NCI-H748 treated with DMSO at 0.1 percent for 48 hours (cell line): ENCODE results near the gene OPTC.
"Not testable (repeated sequence)": the region's sequence is repeated elsewhere in the genome, so short reads cannot be mapped to it uniquely, and the experiment has no call there.

ENCODE experiments used
- DNase-seq: peaks from one replicate; lab custom pipeline; 2025; lab: John Stamatoyannopoulos, UW

OPTC gene

DNA sequence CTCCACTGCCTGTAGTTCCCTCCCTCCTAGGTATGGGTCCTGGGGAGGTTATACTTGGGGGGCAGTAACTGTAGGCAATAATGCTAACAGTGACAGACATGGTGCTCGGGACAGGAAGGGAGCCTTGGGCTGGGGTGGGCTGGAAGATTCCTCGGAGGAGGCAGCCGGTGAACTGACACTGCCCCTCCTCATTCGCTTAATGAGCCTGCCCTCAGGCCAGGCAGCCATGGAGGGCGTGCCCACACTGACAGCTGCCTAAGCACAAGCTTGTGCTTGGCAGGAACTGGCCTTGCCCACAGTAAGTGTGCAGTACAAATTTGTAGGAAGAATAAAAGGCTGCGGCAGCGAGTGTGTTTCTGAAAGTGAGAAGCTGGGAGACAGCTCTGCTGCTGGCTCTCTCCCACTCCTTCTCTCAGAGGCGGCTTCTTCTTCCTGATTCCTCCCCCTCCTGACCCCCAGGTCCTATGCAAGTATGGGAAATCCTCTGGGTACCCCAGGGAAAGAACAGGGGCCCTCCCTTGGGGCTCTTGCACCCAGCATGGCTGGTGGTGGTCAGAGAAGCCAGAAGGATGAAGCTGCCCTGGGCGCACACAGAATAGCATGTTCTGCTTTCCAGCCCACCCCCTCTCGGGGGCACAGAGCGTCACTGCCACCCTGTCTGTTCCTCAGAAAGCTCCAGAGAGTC is 23.6 kb downstream of the OPTC start:
- no peak for DNase-seq

DNA sequence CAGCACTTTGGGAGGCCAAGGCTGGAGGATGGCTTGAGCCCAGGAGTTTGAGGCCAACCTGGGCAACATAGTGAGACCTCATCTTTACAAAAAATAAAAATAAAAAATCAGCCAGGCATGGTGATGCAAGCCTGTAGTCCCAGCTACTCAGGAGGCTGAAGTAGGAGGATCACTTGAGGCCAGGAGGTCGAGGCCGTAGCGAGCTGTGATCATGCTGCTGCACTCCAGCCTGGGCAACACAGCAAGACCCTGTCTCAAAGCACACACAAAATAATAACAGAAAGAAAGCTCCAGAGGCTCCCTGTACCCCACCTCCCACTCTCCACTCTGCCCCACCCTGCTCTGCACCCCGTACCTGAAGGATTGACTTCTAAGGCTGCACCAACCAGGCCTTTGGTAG is 24.2 kb downstream of the OPTC start:
- DNase-seq, result not testable (repeated sequence)

DNA sequence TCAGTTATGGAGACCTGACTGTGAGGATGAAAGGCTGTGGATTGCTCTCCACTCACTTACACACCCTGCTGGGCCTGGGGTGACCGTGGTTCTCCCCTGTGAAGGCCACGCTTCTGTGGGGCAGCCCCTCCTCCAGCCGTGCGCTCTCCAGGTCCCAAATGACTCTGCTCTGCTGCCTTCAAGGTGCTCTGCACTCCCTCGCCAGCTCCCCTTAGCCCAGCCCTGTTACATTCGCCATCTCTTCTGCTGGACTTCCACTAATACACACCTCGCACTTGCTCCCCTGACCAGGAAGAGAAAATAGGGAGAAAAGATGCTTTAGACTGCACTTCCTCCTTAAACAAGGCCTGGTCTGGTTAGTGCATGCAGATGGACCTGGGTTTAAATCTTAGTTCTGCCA is 24.6 kb downstream of the OPTC start:
- DNase-seq, result no peak

DNA sequence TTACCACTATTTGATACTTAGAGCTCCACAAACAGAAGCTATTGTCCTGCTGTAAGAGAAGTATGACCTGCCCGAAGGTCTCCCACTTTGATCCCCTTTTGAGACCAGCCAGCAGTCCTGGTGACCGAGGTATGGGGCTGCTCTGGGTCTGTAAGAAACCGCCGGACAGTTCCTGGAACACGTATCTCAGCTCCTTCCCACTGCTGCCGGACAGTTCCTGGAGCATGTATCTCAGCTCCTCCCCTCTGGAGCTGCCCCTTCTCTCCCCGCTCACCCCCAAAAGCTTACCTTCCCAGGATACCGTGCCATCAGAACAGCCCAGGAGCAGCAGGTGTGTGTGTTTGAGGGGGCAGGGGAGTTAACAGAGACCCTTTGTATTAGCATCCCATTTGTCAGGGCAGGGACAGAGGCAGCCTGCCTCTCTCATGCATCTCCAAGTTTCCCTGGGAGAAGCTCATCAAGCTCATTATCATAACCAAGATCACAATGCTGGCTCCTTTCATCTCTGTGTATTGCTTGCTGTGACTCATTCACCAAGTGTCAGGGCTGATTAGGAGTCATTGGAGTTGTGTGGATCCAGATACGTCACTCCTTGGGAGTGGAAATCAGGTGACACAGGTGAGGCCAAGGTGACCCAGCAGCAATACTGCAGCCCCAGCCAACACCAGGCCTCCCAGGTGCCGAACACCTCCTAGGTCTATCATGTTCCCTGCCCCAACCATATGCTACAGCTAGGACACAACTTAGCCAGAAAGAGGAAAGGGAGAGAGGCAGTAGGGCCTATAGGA is 25.3 kb downstream of the OPTC start:
- DNase-seq, result no peak

DNA sequence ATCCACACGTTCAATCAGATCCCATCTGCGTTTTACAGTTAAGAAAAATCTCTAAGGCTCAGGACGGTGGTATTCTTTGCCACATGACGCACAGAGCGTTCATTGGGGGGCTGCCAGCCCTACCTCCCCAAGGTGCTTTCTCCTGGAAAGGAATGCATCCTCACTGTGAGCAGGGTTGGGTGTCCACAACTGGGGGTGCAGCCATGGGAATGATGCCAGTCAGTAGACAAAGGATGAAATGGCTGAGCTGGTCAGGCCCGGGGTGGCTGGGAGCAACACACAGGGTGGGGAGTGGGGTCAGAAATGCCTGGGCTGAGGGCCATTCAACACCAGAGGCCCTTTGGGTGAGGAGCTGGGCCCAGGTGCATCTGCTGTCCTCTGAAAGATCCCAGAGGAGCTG is 25.9 kb downstream of the OPTC start:
- no peak for DNase-seq

DNA sequence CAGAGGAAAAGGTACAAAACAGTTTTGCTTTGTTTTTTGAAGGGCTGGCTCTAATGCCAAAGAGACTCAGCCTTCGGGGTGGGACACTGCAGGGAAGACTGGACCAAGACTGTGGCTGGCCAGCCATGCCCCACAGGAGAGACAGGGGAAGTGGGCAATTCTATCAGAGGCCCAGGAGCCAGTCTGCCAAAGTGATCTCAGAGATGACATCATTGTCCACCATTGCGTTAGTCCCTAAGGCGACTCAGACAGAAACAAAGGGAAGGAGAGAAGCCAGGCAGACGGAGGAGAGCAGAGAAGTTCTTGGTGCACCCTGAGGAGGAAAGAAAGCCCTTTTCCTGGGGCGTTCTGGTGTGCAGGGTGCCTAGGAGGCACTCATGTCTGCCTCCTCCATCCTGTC is 26.4 kb downstream of the OPTC start:
- DNase-seq, result no peak

DNA sequence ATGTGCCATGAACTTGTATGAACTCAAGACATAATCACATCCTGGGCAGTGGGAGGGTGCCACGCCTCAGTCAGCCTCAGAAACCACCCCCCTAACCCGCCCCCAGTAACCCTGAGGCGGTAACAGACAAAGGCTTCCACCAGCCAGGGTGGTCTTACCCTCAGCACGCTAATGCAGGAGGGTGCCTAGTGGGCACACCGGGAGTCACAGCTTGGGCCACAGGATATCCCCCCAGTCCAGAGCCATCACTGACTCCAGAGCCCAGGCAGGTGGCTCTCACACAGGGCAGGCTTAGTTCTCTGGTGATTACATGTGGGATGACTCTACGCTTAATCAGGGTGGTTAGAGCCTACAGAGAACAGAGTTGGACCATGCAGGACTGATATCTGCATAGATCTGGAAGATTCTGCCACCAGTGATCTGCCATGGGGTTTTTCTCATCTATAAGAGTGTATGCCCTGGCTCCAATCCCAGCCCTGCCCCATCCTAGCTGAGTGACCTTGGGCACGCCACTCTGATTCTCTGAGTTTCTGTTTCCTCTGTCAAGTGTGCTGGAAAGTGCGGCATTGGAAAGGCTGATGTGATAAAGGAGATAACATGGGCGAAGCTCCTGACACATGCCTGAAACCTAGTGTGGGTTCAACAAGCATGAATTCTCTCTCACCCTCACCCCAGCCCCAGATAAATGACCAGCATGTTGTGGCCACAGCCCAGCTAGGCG is 27.3 kb downstream of the OPTC start:
- DNase-seq, result no peak

DNA sequence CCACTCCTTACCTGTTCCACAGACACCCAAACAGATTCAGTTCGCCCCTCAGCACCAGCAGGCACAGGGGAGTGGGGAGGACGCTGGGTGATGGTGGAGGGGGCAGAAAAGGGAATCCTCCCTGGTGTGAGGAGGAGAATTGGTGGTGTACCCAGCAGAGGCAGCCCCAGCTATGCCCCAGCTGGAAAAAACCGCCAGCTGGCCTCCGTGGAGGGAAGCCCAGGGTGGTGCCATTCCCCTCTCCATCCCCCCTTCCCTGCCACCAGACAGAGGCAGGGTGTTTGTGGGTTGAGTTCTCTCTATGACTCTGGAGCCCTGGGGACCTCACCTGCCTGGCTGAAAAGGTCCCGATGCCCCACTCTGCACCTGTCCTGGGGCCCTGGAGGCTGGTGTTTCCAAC is 27.9 kb downstream of the OPTC start:
- DNase-seq, result no peak

DNA sequence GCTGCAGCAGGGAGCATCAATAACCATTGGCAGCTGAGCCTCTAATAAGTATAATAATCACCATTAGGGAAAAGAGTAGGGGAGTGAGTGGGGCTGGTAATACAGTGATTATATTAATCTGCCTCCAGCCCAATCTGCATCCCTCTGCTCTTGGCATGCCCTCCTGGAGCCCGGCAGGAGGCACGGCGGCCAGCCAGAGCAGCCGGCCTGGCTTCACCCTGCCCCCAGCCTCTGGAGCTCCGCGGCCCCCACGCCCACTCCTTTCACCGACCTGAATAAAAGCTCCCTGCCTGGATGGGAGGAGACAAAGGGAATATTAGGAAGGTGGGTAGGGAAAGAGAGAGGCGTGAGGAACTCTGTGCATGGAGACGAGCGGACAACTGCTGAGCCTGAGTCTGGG is 28.3 kb downstream of the OPTC start:
- peak; percentile 58 for DNase-seq

DNA sequence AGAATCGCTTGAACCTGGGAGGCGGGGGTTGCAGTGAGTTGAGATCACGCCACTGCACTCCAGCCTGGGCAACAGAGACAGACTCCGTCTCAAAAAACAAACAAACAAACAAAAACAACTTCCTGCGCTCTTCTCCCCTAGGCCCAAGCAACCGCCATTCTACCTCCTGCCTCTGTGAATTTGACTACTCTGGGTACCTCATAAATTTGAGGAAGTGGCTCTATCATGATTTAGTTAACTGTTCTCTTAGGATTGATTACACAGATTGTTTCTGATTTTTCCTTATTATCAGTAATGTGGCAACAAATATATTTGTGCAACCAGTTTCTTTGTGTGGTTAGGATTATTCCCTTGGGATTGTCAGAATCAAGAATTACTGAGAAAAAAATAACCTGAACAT is 29.7 kb downstream of the OPTC start:
- no peak for DNase-seq

DNA sequence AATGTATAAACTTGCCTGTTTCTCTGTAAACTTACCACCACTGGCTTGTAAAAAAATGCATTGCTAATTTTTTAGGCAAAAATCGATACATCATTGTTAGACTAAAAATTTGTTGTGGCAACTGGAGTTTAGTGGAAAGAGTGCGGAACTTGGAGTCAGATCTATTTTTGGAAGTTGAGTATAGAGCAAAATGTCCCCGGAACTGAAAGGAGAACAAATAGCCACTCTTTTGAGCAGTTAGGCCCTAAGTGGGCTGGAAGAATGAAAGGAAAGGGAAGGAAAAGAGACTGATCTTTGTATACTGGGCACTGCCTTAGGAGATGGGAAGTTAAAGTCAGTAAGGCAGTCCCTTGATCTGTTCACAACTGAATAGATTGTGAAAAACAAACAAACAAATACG is 30.2 kb downstream of the OPTC start:
- DNase-seq, result no peak

DNA sequence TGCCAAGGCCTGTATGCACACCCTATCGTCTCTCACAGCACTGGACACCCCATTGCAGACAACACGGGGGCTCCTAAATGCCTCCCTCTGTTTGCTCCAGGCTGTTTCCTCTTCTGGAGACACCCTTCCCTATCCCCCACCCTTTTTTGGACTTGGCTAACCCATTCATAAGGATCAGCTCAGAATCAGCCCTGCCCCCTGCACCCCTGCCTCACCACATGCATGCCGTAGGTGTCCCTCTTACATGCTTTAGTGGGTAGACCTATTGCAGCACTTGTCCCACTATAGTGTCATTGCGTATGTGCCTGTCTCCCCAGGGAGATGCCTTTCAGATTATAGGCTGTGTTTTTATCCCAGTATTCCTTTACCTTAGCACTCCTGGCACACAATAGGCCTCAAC is 30.9 kb downstream of the OPTC start:
- no peak for DNase-seq

DNA sequence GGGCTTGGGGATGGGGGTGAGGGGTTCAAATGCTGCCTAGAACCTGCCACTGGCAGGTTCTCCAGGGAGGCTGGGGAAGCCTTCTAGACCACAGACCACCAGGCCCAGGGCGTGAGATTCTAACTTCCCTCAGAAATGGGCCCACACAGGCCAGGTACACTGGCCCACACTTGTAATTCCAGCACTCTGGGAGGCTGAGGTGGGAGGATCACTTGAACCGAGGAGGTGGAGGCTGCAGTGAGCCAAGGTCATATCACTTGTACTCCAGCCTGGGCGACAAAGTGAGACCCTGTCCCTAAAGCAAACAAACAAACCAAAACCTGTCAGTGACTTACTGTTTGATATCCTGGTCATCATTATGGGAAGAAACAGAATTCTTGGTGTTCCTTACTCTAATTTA is 31.7 kb downstream of the OPTC start:
- DNase-seq, result no peak

DNA sequence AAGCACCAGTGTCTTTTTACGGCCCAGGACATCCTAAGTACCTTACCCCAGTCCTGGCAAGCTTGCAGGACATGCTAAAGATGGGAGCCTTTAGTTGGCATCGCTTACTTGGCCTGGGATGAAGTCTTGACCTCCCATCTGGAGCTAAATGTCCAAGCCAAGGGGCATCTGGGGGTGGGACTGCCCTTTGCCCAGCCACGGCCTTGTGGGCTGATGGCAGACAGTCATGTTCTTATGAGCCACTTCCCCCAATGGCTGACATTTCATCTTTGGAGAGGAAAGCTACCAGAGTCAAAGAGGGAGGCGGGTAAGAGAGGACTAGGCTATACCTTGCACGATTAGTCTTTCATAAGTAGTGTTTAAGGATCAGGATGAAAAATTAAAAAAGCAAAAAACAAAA is 32.2 kb downstream of the OPTC start:
- no peak for DNase-seq

DNA sequence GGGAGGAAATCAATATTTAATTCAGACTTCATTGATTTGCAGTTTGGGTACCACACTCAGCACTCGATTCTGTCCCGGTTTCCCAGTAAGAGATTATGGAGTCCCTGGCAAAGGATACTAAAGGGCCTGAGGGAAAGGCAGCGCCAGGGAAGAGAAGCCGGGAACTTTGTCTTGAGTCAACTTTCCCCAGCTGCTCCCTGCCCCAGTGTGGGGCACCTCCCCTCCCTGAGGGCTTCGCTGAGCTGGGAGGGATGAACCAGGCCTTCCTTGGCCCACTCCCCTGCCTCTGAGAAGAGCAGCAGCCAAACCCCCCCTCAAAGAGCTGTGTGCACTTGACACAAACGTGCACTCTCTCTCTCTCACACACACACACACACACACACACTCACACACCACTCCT is 32.6 kb downstream of the OPTC start:
- DNase-seq, result no peak

DNA sequence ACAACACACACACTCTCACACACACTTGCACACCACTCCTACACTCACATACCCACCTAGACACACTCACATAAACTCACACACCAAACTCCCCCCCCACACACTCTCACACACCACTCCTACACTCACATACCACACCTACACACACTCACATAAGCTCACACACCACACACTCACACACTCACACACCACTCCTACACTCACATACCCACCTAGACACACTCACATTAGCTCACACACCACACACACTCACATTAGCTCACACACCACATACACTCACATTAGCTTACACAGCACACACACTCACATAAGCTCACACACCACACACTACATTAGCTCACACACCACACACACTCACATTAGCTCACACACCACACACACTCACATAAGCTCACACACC is 33.1 kb downstream of the OPTC start:
- no peak for DNase-seq

DNA sequence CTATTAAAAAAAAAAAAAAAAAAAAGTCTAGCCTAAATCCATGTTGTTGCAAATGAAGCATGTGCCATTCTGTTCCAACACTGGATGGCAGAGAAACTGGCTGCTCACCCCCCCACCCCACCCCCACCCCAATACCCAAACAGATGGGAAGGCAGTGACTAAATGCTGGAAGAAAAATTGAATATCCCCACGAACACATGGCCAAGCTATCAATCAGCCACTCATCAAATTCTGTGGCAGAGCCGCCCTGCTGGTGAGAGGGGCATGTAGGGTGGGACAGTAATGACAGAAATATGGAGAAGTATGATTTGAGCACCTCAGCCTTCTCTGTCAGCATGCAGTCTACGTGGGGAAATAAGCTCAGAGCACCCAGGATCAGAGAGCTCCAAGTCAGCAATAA is 34.1 kb downstream of the OPTC start:
- DNase-seq, result no peak

DNA sequence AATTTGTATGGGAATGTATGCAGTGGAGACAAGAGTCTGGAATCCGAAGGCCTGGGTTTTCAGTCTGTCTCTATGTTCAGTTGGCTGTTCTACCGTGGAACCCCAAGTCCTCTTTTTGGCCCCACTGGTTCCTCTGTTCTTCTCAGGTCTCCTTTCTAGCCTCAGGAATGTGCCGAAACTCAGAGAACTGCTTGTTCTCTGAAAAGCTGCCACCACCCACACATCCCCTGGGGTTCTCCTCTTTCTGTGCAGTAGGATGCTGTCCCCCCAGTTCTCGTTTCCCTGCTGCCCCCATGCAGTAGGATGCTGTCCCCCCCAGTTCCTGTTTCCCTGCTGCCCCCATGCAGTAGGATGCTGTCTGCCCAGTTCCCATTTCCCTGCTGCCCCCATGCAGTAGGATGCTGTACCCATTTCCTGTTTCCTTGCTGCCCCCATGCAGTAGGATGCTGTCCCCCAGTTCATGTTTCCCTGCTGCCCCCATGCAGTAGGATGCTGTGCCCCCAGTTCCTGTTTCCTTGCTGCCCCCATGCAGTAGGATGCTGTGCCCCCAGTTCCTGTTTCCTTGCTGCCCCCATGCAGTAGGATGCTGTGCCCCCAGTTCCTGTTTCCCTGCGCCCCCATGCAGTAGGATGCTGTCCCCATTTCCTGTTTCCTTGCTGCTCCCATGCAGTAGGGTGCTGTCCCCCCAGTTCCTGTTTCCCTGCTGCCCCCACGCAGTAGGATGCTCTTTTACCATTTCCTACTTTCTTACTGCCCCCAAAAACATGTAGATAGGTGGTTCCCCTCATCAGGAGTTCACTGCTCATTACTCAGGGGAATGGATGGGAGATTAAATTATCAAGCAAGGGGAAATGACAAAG is 35.3 kb downstream of the OPTC start:
- DNase-seq, result no peak

DNA sequence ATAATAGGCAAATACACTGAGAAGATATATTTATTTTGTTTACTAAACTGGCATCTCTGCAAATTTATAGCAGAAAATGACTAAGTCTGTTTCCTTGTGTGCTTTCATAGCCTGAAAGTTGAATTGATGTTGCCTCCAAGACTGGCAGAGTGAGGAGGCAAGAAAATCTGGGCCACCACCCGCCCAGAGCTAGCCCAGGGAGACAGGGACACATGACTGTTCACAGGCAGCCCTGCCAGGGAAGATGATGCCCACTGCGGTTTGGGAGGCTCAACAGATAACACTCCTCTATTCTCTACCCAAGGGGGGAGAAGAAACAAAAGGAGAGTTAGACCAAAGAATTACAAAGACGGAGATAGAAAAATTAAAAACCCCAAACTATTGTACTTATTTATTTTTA is 37.1 kb downstream of the OPTC start:
- DNase-seq, result no peak

DNA sequence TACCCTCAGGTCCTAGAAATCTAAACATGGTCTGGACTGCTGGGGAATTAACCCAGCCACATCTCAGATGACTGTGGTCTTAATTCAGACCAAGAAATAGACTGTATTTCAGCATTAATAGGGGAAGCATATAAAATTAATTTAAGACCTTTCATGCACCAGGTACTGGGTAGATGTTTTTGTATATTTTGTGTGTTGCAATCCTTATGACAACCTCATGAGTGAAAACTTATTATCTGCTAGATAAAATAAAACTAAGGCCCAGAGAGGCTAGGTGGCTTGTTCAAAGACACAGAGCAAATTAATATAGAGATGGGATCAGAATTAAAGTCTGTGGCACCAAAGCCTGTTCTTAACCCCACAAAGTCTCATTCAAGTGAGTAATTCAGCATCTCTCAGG is 40.1 kb downstream of the OPTC start:
- no peak for DNase-seq

DNA sequence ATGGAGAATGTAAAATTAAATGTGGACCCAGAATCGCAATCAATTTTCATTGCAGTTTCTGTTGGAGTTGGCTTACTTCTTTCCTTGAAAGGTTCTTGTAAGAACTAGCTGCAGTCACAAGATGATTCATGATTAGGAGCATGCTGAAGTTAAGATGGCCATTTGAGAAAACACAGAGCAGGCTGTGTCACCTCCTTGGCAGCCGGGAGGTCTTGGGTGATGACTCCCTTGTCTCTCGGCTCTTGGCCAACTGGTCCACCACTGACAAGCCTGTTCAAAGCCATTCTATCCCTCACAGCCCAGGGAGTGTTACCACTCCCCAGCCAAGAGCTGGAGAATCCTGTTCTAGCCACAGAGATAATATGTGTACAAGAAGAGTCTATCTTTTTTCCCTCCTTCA is 40.6 kb downstream of the OPTC start:
- no peak for DNase-seq

DNA sequence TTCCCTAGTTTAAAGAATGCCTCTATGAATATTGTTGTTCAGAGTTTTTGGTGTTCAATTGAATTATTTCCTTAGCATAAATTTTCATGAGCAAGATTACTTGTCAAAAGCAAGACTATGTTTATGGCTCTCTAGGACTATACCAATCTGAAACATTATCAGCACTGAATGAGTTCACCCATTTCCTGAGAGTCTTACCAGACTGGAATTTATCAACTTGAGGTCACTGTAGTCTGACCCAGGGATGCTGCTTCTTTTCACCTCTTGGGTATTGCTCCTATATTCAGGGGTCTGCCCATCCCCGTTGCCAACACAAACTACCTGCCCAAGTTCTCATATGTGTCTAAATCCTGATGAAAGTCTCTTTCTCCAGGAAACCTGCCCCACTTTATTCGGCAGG is 42.6 kb downstream of the OPTC start:
- DNase-seq, result no peak
